ENCODE results near the gene PLA2G2F. TPM values are rescaled to one million over a fixed set of nuclear protein-coding genes. Genes with fewer than 3 reads are reported as not detected.

Gene PLA2G2F
- total and polyA plus RNA-seq, 2 of the 8 experiments (the other 6 are each of a cell fraction or from before 2014, with no cell fraction given) = not detected

GRCh38 chr1:20126806-20127440, 12.2 kb upstream of the PLA2G2F start:
- H3K27ac ChIP-seq (ENCODE audit: low read depth, low read length) = no peak overlapping the region
- no peak overlapping the region for H2BK5ac ChIP-seq (ENCODE audit: low read depth, low read length)
- 89% methylated on average over 10 of the region's 10 CpGs; no CpG with 5 or more reads in 1 of the 2 experiments for WGBS, 2 experiments (ENCODE audit: extremely low coverage in 1 of 2, insufficient coverage in 1 of 2, insufficient read length in 1 of 2, insufficient replicate concordance in 2 of 2, low coverage in 1 of 2, low lambda C conversion rate in 2 of 2, missing lambda C conversion rate in 1 of 2)
- H3K14ac ChIP-seq (ENCODE audit: insufficient read length) = no peak overlapping the region
- H4K91ac ChIP-seq (replicated peaks; ENCODE audit: insufficient read length, low read length) = no peak overlapping the region
- H4K20me1 ChIP-seq (replicated peaks in 1 of 2; ENCODE audit: control insufficient read depth in 1 of 2, insufficient read depth in 2 of 2, low read length in 2 of 2) = no peaks in the 10 kb centered on the region
- no peak overlapping the region for H3K4me3 ChIP-seq (ENCODE audit: extremely low read depth in 1 of 4, insufficient read depth in 2 of 4, low read depth in 3 of 4, low read length in 4 of 4)
- H3K23ac ChIP-seq (ENCODE audit: insufficient read length) = no peak overlapping the region
- H3K4ac ChIP-seq (replicated peaks; ENCODE audit: insufficient read length, low read depth, low read length) = no peak overlapping the region
- no peak overlapping the region for H3K9ac ChIP-seq (replicated peaks in 1 of 4; ENCODE audit: extremely low read depth in 1 of 4, low read depth in 3 of 4, low read length in 3 of 4)
- H4K5ac ChIP-seq (ENCODE audit: insufficient read length, low read depth, low read length) = no peak overlapping the region
- H2AK5ac ChIP-seq (ENCODE audit: low read depth, low read length) = no peak overlapping the region
- no peak overlapping the region for H3K56ac ChIP-seq (replicated peaks; ENCODE audit: insufficient read length, low read depth, low read length)
- FAIRE-seq (no peak), DNase-seq (ENCODE audit: low read depth in 1 of 2, low spot score in 2 of 2) (no peak)
- no peaks in the 10 kb centered on the region for H3K79me1 ChIP-seq (ENCODE audit: low read depth, low read length)
- H3K18ac ChIP-seq (ENCODE audit: extremely low read depth, low read length) = no peak overlapping the region
- no peaks in the 10 kb centered on the region for H3K79me2 ChIP-seq (ENCODE audit: control insufficient read depth in 1 of 2, insufficient read depth in 2 of 2, low read length in 2 of 2)
- CTCF ChIA-PET (ENCODE audit: partially characterized antibody) = interaction anchor here (0.9 to 4.1 kb wide), 4 partner anchors 12 to 132 kb away, joined by 3 to 23 read pairs (median 10); no protein-coding TSS in a partner anchor
- POLR2A ChIA-PET (ENCODE audit: partially characterized antibody) = no interaction called here
- no peak overlapping the region for H2AFZ ChIP-seq (ENCODE audit: low read length)
- H3K23me2 ChIP-seq (ENCODE audit: low read depth, low read length) = peaks cover 2% of the 10 kb centered on the region; the same call in 1 of the 2 replicates
- no peaks in the 10 kb centered on the region for H3K27me3 ChIP-seq (replicated peaks in 1 of 4; ENCODE audit: control insufficient read depth in 3 of 4, extremely low read depth in 1 of 4, insufficient read depth in 3 of 4, low read length in 3 of 4)
- H3K9me3 ChIP-seq (ENCODE audit: insufficient read depth in 2 of 2, low read depth in 1 of 2, low read length in 1 of 2) = peaks cover 0 to 3% of the 10 kb centered on the region in 2 experiments; a peak in 2 of 4 replicates
- H3K36me3 ChIP-seq (ENCODE audit: control insufficient read depth in 2 of 4, insufficient read depth in 4 of 4, low read length in 3 of 4) = no peaks in the 10 kb centered on the region
- H2BK15ac ChIP-seq (ENCODE audit: low read length) = no peak overlapping the region
- H3K4me1 ChIP-seq (replicated peaks in 1 of 4; ENCODE audit: control insufficient read depth in 3 of 4, insufficient read depth in 4 of 4, low read length in 3 of 4) = no peaks in the 10 kb centered on the region
- H2BK120ac ChIP-seq (replicated peaks; ENCODE audit: low read depth, low read length) = no peak overlapping the region
- no peak overlapping the region for H3K4me2 ChIP-seq (ENCODE audit: insufficient read depth in 1 of 2, low read depth in 2 of 2, low read length in 2 of 2)
- no peak overlapping the region for H4K8ac ChIP-seq (ENCODE audit: extremely low read depth, insufficient read depth, low read length)
- no peak overlapping the region for H2BK12ac ChIP-seq (ENCODE audit: low read depth, low read length)
- H2BK20ac ChIP-seq (ENCODE audit: low read length) = no peak overlapping the region
- TF ChIP-seq CHD1 (IDR thresholded peaks at IDR 0.05; ENCODE audit: low read depth, low read length) (no peak), NANOG (IDR thresholded peaks at IDR 0.05; ENCODE audit: insufficient read depth, low read depth, low read length, poor library complexity, severe bottlenecking) (no peak), JUN (IDR thresholded peaks at IDR 0.05; ENCODE audit: low read depth, low read length) (no peak), SUZ12 (IDR thresholded peaks at IDR 0.05; ENCODE audit: low read length) (no peak), SP2 (IDR thresholded peaks at IDR 0.05; ENCODE audit: low read length) (no peak), E2F6 (IDR thresholded peaks at IDR 0.05) (no peak), BACH1 (IDR thresholded peaks at IDR 0.05; ENCODE audit: low read length) (no peak), YY1 (IDR thresholded peaks at IDR 0.05; ENCODE audit: low read depth, low read length) (no peak), RNF2 (IDR thresholded peaks at IDR 0.05; ENCODE audit: borderline replicate concordance, low read depth, low read length, missing control alignments, poor library complexity, severe bottlenecking) (no peak), BRCA1 (IDR thresholded peaks at IDR 0.05; ENCODE audit: low read depth, low read length) (no peak), GABPA (IDR thresholded peaks at IDR 0.05; ENCODE audit: borderline replicate concordance, insufficient read depth, low read length) (no peak), CHD2 (IDR thresholded peaks at IDR 0.05; ENCODE audit: low read length) (no peak), TCF12 (IDR thresholded peaks at IDR 0.05; ENCODE audit: low read depth, low read length) (no peak)
